ENCODE measurements around the gene LRP1.

The LRP1 gene

GRCh38 chr12:57196956-57197355, 68.7 kb downstream of the LRP1 start:
- DNase-seq, result no peak

GRCh38 chr12:57198329-57198728, 70.0 kb downstream of the LRP1 start:
- no peak for DNase-seq

DNA sequence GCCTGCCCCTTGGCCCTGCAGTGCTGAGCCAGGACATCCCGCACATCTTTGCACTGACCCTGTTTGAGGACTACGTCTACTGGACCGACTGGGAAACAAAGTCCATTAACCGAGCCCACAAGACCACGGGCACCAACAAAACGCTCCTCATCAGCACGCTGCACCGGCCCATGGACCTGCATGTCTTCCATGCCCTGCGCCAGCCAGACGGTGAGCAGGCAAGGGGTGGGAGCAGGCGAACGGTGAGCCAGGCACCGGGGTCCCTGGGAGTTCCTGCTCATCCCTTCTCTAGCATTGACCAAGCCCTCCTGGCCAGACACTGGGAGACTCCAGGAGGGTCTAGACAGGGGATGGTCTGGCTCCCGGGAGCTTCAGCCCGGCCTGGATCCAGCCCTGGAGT, 70.9 kb downstream of the LRP1 start:
- no peak for DNase-seq

DNA sequence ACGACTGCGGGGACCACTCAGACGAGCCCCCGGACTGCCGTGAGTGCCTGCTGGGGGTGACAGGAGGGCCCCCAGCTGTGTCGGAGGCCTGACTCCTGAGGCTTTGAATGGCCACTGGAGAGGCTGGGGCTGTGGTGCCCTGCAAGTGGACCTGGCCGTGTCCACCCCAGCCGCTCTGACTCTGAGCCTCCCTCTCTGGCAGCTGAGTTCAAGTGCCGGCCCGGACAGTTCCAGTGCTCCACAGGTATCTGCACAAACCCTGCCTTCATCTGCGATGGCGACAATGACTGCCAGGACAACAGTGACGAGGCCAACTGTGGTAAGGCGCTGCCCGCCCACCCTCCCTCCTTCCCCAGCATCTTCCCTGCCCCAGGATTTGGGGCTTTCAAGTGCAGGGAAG, 72.2 kb downstream of the LRP1 start:
- no peak for DNase-seq

GRCh38 chr12:57201219-57201618, 72.9 kb downstream of the LRP1 start:
- DNase-seq, result no peak

- no peak for DNase-seq
These were observed 73.3 kb downstream of the LRP1 start for GRCh38 chr12:57201631-57202030.

DNA sequence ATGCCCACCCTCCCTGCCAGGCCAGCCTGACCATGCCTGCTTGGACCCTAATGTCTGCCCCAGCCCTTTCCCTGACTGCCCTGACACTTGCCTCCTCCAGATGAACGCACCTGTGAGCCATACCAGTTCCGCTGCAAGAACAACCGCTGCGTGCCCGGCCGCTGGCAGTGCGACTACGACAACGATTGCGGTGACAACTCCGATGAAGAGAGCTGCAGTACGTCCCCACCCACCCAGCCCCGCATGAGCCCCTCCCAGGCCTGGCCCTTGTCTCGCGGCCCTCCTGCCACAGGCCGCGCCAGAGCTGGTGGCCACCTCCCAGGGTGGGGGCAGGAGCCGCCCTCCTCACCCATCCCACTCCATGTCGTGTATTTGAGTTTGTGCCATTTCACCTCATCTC, 74.0 kb downstream of the LRP1 start:
- no peak for DNase-seq

DNA sequence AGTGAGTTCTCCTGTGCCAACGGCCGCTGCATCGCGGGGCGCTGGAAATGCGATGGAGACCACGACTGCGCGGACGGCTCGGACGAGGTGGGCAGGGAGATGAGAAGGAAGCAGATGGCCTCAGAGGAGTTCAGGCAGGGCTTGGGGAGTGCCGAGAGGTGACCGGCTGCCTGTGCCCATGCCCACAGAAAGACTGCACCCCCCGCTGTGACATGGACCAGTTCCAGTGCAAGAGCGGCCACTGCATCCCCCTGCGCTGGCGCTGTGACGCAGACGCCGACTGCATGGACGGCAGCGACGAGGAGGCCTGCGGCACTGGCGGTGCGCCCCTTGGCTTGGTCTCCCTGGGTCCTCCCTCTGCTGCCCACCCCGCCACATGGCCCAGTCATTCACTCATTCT, 74.9 kb downstream of the LRP1 start:
- no peak for DNase-seq

- DNase-seq, result no peak
These were observed 75.5 kb downstream of the LRP1 start for GRCh38 chr12:57203791-57204190.

- no peak for DNase-seq
These were observed 76.2 kb downstream of the LRP1 start for GRCh38 chr12:57204454-57204853.

DNA sequence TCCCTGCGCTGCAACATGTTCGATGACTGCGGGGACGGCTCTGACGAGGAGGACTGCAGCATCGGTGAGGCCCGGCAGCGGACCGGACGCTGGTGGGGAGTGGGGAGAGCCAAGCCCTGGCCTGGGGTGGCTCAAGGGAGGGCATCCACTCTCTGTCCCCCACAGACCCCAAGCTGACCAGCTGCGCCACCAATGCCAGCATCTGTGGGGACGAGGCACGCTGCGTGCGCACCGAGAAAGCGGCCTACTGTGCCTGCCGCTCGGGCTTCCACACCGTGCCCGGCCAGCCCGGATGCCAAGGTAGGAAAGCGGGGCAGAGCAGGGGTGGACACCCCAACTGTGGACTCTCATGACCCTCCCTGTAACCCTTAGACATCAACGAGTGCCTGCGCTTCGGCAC, 76.9 kb downstream of the LRP1 start:
- DNase-seq, result no peak

DNA sequence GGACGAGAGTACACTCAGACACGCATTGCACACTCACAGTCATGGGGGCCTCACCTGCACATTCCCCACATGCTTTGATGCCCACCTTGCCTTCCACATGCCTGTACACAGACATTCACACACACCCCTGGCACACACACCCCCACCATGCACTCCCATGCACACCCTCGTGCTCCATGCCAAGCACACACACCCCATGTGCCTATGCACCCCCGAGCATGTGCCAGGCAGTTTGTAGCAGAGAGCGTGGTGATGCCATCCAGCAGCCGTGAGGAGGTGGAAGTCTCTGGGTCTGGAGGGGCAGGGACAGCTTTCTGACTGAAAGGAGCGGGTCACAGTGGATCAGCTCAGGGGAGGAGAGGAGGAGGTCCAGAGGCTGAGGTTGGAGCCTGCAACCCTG, 77.6 kb downstream of the LRP1 start:
- DNase-seq, result no peak

DNA sequence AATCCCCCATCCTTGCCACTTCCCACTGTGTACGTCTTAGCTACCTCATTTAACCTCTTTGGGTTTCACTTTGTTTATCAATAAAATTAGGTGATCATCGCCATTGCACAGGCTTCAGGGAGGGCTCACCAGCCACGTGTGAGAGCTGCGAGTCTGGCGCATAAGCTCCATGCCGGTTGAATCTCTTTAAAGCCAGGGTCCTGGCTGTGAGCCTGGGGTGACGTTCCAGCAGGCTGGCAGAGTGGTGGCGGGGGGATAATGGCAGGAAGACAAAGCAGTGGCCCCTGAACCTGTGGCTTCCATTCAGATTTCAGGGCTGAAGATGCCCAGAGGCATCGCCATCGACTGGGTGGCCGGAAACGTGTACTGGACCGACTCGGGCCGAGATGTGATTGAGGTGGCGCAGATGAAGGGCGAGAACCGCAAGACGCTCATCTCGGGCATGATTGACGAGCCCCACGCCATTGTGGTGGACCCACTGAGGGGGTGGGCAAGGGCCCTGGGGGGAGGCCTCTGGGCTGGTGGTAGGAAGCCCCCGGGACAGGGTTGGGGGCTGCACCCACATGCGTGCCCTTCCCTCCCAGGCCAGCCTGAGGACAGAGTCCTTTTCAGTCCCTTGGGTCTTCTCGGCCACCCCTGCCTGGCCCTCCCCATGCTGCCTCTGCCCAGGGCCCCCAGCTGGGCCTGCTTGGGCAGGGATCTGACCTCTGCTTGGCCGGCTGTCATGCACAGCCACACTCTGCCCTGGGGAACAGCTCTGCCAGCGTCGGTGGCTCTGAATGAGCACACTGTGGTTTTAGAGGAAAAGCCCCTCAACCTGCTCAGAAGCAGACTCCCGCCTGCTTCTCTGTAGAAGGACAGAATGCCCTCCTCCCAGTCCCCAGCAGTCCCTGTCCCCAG, 79.7 kb downstream of the LRP1 start:
- no peak for DNase-seq

DNA sequence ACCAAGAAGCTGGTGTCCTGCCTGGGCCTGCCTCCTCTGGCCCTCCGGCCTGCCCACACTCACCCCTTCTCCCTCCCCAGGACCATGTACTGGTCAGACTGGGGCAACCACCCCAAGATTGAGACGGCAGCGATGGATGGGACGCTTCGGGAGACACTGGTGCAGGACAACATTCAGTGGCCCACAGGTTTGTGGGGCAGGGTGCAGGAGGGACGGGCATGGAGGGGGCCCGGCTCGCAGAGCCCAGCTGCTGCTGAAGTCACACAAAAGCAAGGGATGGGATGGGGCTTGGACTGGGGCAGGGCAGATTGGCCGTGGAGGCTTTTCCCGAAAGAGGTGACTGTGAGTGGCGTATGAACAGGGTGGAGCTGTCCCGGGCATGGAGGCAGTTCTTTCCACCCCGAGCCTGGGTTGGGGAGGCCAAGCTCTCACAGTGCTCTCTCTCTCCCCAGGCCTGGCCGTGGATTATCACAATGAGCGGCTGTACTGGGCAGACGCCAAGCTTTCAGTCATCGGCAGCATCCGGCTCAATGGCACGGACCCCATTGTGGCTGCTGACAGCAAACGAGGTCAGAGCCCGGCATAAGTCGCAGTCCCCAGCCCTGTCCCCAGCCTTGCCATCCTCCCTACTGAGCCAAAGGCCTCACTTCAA, 80.5 kb downstream of the LRP1 start:
- DNase-seq, result no peak

DNA sequence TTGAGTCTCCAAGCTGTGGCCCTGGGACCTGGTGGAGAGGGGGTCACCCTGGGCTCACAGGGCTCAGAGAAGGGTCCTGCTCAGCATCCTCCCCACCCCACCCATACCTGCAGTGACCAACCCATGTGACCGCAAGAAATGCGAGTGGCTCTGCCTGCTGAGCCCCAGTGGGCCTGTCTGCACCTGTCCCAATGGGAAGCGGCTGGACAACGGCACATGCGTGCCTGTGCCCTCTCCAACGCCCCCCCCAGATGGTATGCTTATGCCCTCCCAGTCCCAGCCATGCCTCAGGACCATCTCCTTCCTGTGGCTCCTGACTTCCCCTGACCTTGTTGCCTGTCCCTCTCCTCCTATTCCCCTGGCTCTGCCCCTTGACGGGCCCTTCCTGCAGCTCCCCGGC, 81.6 kb downstream of the LRP1 start:
- no peak for DNase-seq

- no peak for DNase-seq
These were observed 82.2 kb downstream of the LRP1 start for GRCh38 chr12:57210461-57210860.

GRCh38 chr12:57210926-57211692, 82.8 kb downstream of the LRP1 start:
- DNase-seq, result no peak

- no peak for DNase-seq
These were observed 83.8 kb downstream of the LRP1 start for GRCh38 chr12:57211791-57212700.

DNA sequence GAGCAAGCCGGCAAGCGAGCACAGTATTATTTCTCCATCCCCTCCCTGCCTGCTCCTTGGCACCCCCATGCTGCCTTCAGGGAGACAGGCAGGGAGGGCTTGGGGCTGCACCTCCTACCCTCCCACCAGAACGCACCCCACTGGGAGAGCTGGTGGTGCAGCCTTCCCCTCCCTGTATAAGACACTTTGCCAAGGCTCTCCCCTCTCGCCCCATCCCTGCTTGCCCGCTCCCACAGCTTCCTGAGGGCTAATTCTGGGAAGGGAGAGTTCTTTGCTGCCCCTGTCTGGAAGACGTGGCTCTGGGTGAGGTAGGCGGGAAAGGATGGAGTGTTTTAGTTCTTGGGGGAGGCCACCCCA, 84.4 kb downstream of the LRP1 start:
- DNase-seq, result no peak

DNA sequence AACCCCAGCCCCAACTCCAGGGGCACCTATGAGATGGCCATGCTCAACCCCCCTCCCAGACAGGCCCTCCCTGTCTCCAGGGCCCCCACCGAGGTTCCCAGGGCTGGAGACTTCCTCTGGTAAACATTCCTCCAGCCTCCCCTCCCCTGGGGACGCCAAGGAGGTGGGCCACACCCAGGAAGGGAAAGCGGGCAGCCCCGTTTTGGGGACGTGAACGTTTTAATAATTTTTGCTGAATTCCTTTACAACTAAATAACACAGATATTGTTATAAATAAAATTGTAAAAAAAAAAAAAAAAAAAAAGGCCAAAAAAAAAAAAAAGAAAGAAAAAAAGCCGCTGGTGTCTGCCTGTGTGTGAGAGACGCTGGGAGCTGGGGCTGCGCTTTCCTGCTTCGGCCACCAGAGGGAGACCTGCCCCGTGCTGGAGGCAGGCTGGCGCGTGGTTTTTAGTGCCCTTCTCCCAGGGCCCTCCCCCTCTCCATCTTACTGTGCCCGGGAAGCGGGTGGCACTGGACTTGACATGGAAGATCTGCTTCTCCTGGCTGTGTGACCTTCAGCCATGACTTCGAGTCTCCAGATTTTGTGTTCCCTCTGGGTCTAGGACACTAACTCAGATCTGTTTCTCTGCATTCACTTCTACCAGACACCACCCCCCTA, 84.9 kb downstream of the LRP1 start:
- DNase-seq, result peak; percentile 54

DNA sequence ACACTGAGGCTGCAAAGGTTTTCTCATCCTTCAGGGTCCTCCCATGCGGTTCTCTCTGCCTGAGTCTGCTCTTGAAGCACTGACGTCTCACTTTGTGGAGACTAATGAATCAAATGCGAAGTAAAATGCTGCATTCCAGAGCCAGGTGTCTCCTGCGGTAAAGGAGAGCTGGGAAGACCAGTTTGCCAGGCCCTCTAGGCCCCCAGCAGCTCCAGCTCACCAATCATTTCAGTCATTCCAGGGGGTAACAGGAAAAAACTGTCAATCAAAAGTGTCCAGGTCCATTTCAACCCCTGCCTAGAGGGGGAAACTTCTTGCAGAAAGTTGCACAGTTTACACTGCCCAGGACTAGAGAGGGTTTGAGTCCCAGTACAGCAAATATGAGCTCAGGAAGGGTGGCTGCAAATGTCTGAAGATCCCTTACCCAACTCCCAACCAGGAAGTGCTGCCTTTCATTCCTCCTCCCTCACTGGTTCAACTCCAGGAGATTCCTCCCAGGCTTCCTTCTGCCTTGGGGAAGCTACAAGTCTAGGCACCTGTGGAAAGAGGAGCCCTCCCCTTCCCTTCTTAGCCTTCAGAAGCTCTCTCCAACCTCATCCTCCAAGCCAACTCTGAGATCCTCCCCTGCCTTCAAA, 85.6 kb downstream of the LRP1 start:
- no peak for DNase-seq

GRCh38 chr12:57214398-57214781, 86.1 kb downstream of the LRP1 start:
- DNase-seq, result no peak

Data from NCI-H2081 treated with DMSO at 0.1 percent for 48 hours (cell line).